ENCODE measurements around the gene LOXL3. TPM values are rescaled to one million over a fixed set of nuclear protein-coding genes. Genes with fewer than 3 reads are reported as not detected.

The LOXL3 gene
- total RNA-seq, 1 experiment from 2014 or later: 4.1 TPM

DNA sequence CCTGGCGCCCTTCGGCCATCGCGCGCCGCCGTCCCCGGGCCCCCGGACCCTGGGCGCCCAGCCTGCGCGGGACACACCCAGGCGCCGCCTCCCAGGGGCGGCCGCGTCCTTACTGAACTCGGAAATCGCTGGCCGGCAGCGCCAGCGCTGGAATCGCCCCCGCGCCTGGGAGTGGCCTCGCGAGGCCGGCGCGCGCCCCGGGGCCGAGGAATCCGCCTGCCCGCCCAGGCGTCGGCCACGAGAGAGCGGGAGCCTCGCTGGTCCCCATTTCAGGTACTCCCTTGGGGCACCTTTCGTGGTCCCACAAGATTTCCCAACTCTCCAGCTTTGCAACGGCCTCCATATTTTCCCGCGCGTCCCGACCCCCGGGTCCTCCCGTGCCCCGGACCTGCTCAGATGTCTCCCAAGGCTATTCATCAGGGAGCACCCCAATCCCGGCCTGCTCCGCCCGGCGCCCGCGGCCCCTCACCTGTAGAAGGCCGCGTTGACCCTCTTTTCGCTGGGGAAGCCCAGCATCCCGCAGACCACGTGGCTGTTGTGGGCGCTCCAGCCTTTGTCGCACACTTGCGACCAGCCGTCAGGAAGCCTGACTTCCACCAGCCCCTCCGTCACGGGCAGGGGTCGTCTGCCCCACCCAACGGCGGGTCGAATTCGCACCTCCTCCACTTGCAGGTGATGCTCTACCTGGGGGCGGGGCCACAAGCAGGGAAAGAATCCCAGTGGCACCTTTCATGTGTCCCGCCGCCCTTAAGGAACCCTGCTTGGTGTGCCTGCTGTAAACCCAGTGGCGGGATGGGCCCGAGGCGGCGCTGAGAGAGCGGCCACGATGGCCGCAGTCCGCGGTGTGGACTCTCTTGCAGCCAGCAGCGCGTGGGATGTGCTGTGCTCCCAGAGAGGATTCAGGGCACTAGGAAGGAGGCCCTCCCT is 4.6 kb downstream of the LOXL3 start (continued):
- TF ChIP-seq POLR2AphosphoS5 (IDR thresholded peaks at IDR 0.05; ENCODE audit: low read depth, low read length): peak; percentile 83
- no peak for TF ChIP-seq CEBPB (IDR thresholded peaks at IDR 0.05; ENCODE audit: low read depth)
- TF ChIP-seq, protein P1, sequence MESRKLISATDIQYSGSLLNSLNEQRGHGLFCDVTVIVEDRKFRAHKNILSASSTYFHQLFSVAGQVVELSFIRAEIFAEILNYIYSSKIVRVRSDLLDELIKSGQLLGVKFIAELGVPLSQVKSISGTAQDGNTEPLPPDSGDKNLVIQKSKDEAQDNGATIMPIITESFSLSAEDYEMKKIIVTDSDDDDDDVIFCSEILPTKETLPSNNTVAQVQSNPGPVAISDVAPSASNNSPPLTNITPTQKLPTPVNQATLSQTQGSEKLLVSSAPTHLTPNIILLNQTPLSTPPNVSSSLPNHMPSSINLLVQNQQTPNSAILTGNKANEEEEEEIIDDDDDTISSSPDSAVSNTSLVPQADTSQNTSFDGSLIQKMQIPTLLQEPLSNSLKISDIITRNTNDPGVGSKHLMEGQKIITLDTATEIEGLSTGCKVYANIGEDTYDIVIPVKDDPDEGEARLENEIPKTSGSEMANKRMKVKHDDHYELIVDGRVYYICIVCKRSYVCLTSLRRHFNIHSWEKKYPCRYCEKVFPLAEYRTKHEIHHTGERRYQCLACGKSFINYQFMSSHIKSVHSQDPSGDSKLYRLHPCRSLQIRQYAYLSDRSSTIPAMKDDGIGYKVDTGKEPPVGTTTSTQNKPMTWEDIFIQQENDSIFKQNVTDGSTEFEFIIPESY (IDR thresholded peaks at IDR 0.05; ENCODE audit: extremely low read depth, insufficient replicate concordance, low read length): no peak
- no peak for TF ChIP-seq RAD21 (IDR thresholded peaks at IDR 0.05; ENCODE audit: low read depth)
- peak; percentile 80 for TF ChIP-seq ZFX (IDR thresholded peaks at IDR 0.05)
- no peak for TF ChIP-seq SP1 (IDR thresholded peaks at IDR 0.05; ENCODE audit: low read depth)
- TF ChIP-seq FOSL1 (IDR thresholded peaks at IDR 0.05; ENCODE audit: low read depth): no peak
- no peak for TF ChIP-seq EGR1 (IDR thresholded peaks at IDR 0.05; ENCODE audit: low read depth)
- peak; percentile 17 for TF ChIP-seq POLR2A (IDR thresholded peaks at IDR 0.05; ENCODE audit: borderline replicate concordance, extremely low read depth, insufficient read depth, insufficient read length)
- TF ChIP-seq YY1 (IDR thresholded peaks at IDR 0.05; ENCODE audit: extremely low read depth, insufficient replicate concordance, low read depth, low read length): peak; percentile 38
- TF ChIP-seq SIN3A (IDR thresholded peaks at IDR 0.05; ENCODE audit: low read depth): no peak
- no peak for TF ChIP-seq SRF (IDR thresholded peaks at IDR 0.05; ENCODE audit: low read depth)

DNA sequence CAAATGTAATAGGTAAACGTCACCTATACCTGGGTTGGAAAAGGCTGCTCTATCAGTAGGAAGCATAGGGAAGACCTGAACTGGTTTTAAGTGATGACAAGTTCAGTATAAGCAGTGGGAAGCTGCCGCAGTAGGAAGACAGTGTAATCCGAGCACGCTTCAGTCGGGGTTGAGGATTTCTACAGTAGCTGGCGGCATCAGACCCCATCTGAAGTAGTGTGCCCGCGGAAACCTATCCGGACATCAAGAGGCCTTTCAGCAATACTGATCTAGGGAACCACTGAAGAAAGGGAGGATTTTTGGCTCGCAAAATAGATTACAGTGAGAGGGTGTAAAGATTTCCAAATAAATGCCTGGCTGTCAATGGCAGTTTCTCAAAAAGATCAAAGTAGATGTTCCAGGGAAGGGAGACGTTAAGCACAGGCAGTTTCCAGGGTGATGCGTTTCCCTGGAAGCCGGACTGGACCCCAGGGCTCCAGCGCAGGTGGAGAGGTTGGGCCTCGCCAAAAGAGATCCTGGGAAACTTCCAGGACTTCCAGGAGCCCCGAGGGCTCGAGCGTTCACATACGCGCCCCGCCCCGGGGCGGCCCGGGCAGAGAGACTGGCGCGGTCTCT is 5.3 kb downstream of the LOXL3 start:
- H2AFZ ChIP-seq (ENCODE audit: low read depth, low read length, poor library complexity, severe bottlenecking): no peak overlapping the region
- BruUV-seq (replicated peaks): TSS peak; percentile 46
- no peaks in the 10 kb centered on the region for H3K9me2 ChIP-seq (ENCODE audit: insufficient read depth)
- peak overlapping the region; percentile 90 for H3K27ac ChIP-seq (ENCODE audit: low read depth, low read length)
- H3K79me2 ChIP-seq (ENCODE audit: insufficient read depth, low read length): peaks cover 16% of the 10 kb centered on the region; the same call in 1 of the 2 replicates
- H3K9ac ChIP-seq (ENCODE audit: low read length): peak overlapping the region; percentile 88
- intact Hi-C loops (cut with micrococcal nuclease): no loop called here
- TF ChIP-seq TCF7L2 (IDR thresholded peaks at IDR 0.05; ENCODE audit: borderline replicate concordance, extremely low read depth, insufficient read depth, insufficient read length) (peak; percentile 37), POLR2A (IDR thresholded peaks at IDR 0.05; ENCODE audit: borderline replicate concordance, extremely low read depth, insufficient read depth, insufficient read length) (peak; percentile 11), CBX3 (IDR thresholded peaks at IDR 0.05; ENCODE audit: low read depth) (no peak), POLR2AphosphoS5 (IDR thresholded peaks at IDR 0.05; ENCODE audit: low read depth, low read length) (no peak)
- no peak for DNase-seq (ENCODE audit: low read depth, low spot score)
- no peaks in the 10 kb centered on the region for H4K20me1 ChIP-seq (ENCODE audit: insufficient read depth)
- no peak for ATAC-seq
- peak overlapping the region; percentile 87 for H3K4me2 ChIP-seq (ENCODE audit: low read length)
- H3K9me3 ChIP-seq (ENCODE audit: control insufficient read depth in 1 of 2, insufficient read depth in 1 of 2, low read depth in 1 of 2, low read length in 2 of 2): no peaks in the 10 kb centered on the region
- H3K36me3 ChIP-seq (ENCODE audit: control insufficient read depth in 1 of 2, insufficient read depth in 2 of 2, low read length in 2 of 2): no peaks in the 10 kb centered on the region
- no peaks in the 10 kb centered on the region for H3K27me3 ChIP-seq (ENCODE audit: insufficient read depth, low read length)
- H3K4me1 ChIP-seq (ENCODE audit: control insufficient read depth in 1 of 2, insufficient read depth in 2 of 2, low read length in 2 of 2): peaks cover 12 to 32% of the 10 kb centered on the region in 2 experiments; a peak in 3 of 4 replicates
- POLR2A ChIA-PET: no interaction called here
- peak overlapping the region; percentile 34 to 75 for H3K4me3 ChIP-seq (replicated peaks in 1 of 2; ENCODE audit: low read depth in 1 of 2, low read length in 2 of 2)
- CTCF ChIA-PET: no interaction called here
- RAD21 ChIA-PET (ENCODE audit: low non-redundant PET in 1 of 2, low total read pairs in 2 of 2, uncharacterized antibody in 2 of 2, unreplicated experiment in 2 of 2): no interaction called here
